Activated CD8-positive, alpha-beta memory T cell treated with anti-CD3 and anti-CD28 coated beads, Interleukin-2, amount 50 U/mL, for 24 hours (primary cell): ENCODE results near the gene PCGF3.
"Not testable (repeated sequence)": the region's sequence is repeated elsewhere in the genome, so short reads cannot be mapped to it uniquely, and the experiment has no call there.

Experiments used
- DNase-seq: peaks from one replicate; pipeline ENCODE4 v3.0.0-alpha.2; 2020; ENCODE audit errors: extremely low read depth

The PCGF3 gene

DNA sequence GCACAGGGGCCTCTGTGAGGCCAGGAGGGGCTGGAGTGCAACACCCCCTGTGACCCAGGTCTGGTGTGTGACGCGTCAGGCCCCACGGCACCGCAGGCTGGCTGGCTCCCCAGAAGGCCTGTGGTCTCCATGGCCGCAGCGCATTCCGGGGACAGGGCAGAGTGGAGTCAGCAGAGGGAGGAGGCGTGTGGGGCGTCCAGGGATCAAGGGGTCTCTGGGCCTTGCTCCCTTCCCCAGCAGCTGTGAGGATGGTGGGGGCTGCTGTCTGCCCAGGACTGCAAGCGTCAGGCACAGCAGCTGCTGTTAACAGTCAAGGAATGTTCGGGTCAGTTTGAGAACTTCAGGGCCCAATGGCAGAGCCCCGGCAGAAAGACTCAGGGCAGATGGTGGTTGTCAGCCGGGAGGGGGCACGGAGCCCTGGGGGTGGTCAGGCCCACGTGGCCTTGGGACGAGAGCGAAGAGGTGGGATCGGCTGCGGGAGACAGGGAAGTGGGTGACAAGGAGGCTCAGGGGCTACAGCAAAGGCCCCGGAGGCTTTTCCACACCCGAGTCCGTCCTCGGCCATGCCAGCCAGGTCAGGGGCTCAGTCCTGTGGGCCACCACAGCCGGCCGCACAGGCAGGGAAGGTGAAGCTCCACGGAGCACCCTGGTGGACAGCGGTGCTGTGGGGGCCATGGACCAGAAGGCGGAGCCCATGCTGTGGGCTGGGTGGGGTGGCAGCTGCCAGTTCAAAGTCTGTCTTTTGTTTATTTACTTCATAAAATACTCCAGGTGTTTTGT is 18.3 kb downstream of the PCGF3 start:
- no peak for DNase-seq

DNA sequence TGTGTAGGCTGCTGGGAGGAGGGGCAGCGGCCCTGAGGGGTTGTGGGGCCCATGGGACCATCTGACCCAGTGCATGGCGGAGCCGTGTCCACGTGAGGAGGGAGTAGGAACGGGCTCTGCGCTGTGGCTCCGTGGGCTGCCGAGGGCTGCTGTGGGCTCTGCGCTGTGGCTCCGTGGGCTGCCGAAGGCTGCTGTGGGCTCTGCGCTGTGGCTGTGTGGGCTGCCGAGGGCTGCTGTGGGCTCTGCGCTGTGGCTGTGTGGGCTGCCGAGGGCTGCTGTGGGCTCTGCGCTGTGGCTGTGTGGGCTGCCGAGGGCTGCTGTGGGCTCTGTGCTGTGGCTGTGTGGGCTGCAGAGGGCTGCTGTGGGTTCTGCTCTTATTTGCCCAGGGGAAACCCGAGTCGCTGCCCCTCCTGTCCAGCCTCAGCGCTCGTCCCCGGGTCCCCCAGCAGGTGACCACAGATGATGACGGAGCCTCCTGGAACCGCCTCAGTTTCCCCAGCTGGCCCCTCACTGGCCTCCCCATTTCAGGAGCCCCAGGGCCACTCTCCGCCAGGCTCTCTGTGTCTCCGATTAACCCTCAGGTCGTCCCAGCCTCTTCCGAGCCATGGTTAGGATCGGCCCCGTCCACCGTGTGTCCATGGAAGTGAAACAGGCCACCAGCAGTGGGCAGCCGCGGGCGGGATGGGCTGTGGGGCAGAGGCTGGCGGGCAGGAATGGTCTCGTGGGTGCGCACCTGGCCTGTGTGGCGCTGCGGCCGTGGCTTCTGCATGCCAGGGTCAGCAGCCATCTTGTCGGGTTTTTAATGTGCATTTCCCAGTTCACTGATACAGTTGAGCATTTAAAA is 20.0 kb downstream of the PCGF3 start:
- no peak for DNase-seq

DNA sequence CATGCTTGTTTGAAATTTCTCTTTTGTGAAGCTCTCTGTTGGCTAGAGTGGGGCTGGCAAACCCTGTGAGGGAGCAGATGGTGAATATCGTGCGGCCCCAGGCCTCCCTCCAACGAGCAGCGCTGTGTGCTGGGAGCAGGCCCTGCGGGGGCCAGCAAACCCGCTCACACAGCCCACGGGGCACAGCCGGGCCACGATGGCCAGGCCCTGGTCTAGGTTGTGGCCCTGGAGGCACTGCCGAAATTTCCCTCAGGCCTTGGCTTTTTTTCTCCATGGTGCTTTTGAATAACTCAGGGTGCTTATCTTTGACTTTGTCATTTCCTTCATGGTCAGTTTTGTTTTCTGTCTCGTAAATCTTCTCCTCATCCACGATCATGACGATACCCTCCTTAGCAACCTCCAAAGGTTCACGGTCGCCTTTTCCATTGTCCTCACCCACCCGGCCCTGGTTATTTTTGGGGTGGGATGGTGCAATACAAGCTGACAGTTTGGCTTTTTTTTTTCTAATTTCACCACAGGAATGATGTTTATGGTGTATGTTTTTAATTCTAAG is 20.7 kb downstream of the PCGF3 start:
- DNase-seq, result no peak

DNA sequence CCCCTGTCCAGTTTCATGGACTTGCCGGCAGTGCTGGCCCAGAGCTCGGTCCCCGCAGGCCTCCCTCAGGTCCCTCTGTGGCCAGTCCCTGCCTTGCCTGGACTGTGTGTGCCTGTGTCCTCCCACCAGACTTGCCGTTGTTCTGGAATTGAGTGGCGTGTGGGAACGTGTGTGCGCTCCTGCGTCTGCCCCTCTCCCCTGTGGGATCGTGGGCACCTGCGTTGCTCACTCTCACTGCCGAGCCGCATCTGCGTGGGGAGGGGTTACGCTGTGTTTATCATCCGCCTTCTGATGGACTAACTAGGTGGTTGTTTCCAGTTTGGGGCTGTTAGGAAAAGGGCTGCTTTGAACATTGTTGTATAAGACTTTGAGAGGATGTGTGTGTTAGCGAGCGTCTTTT is 21.2 kb downstream of the PCGF3 start:
- DNase-seq, result no peak

DNA sequence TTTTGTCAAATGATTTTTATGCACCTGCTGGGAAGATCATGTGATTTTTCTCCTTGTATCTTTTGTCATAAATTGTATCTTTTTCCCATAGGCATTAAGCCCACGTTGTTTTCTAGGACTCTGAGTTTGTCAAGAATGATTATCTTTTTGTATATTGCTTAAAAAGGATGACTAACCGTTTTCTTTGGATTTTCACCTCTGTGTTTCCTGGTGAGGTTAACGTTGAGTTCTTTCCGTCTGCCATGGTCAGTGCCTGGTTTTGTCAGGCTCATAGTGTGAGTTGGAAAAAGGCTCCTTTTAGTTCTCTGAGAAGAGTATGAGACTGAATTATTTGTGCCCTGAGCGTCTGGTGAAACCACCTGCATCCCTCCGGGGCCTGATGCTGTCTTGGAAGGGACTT is 21.9 kb downstream of the PCGF3 start:
- DNase-seq, result no peak

DNA sequence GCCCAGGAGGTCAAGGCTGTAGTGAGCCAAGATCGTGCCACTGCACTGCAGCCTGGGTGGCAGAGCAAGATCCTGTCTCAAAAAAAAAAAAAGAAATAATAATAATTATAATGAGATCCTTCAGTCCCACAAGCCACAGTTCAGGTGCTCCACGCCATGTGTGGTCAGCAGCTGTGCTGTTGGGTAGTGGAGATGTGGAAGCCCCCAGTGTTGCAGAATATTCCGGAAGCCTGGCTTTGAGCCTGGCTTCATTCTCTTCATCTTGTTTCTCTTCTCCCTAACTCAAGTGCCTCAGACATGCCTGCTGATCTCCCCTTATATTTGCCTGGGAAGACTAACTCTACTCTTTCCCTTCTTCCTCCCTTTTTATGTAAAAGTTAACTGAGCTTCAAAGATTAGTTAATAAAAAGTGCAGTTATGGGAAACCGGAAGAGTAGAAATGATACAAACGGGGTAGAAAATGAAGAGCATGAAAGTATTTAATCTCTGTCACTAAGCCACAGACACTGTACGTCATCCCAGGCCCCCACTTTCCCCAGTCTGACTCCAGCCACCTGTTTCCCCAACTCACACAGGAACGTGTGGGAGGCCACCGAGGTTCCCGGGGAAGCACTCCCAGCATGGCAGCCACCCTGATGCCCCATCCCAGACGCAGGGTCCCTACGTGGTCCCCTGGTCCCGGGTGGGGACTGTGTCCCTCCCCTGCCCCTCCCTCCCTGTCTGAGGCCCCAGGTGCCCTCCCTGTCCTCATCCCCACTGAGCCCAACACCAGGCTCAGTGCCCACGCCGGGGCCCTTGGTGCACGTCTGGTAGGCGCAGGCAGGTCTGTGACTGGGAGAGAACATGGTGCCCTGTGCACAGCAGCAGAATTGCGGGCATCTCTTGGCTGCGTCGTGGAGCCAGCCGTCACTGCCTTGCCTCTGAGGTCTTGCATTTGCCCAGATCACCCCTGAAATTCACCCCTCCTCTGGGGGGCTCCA is 24.0 kb downstream of the PCGF3 start:
- no peak for DNase-seq

DNA sequence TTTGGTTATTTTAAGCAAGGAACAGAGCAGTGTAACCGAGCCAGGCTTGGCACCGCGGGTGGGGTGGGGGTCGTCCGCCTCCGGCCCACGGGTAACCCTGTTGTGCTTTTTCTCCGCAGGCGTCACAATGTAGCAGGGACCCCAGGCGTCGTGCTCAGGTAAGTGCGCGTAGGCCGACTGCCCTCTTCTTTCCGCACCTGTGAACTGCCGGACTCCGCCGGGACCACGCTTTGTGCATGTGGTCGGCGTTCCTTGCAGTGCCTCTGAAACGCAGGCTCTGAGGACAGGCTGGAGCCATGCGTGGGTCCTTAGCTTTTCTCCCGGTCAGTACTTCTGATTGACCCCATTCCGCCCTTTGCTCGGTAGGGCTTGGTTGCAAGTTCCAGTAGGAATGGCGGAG is 24.9 kb downstream of the PCGF3 start:
- DNase-seq, result no peak

DNA sequence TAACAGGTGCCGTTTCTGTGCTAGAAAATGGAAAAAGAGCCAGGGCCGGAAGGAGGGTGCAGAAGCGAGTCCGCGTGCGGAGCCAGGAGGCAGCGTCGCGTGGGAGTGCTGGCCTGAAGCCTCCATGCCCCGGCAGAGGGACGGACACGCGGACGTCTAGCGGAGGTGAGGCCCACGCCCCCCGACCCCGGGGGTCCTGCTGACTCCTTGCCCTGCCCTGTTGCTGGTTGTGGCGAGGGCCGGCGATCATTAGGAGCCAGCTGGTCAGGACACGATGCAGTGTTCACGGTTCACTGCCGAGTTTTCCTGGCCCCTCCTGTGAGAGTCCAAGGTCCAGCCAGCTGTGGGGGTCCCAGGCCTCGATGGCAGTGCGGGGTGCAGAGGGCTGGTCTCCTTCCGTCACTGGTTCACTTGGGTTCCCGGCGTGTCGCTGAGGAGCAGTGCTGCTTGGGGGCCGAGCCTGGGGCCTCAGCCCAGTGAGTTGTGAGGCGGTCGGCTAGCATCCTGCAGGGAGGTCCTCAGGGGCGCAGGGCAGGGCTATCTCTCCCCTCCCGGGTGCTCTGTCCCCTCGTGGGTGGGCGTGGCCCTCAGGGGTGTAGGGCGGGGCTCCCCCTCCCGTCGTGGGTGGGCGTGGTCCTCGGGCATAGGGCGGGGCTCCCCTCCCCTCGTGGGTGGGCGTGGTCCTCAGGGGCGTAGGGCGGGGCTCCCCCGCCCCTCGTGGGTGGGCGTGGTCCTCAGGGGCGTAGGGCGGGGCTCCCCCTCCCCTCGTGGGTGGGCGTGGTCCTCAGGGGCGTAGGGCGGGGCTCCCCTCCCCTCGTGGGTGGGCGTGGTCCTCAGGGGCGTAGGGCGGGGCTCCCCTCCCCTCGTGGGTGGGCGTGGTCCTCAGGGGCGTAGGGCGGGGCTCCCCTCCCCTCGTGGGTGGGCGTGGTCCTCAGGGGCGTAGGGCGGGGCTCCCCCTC is 25.6 kb downstream of the PCGF3 start:
- DNase-seq, result not testable (repeated sequence)

DNA sequence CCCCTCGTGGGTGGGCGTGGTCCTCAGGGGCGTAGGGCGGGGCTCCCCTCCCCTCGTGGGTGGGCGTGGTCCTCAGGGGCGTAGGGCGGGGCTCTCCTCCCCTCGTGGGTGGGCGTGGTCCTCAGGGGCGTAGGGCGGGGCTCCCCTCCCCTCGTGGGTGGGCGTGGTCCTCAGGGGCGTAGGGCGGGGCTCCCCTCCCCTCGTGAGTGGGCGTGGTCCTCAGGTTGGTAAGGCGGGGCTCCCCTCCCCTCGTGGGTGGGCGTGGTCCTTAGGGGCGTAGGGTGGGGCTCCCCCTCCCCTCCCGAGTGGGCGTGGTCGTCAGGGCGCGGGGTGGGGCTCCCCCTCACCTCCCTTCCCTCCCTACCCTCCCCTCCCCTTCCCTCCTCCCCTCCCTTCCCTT is 26.3 kb downstream of the PCGF3 start:
- DNase-seq, result not testable (repeated sequence)

DNA sequence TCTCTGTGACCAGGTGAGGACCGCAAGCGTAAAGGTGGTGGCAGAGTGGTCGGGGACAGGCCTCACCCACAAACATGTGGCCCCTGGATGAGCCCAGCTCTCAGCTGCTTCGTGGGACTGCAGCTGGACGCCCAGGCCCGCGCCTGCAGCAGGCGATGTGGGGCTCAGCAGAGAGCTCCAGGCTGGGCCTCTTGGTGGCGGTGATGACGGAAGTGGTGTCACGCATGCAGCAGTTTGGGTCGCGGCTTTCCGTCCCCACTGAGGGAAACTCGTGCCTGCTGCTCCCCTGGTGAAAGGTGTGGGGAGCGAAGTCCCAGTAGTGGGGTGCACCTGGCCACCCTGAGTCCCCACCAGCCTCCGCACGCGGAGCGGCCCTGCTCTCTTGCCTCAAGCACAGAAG is 26.9 kb downstream of the PCGF3 start:
- DNase-seq, result no peak

DNA sequence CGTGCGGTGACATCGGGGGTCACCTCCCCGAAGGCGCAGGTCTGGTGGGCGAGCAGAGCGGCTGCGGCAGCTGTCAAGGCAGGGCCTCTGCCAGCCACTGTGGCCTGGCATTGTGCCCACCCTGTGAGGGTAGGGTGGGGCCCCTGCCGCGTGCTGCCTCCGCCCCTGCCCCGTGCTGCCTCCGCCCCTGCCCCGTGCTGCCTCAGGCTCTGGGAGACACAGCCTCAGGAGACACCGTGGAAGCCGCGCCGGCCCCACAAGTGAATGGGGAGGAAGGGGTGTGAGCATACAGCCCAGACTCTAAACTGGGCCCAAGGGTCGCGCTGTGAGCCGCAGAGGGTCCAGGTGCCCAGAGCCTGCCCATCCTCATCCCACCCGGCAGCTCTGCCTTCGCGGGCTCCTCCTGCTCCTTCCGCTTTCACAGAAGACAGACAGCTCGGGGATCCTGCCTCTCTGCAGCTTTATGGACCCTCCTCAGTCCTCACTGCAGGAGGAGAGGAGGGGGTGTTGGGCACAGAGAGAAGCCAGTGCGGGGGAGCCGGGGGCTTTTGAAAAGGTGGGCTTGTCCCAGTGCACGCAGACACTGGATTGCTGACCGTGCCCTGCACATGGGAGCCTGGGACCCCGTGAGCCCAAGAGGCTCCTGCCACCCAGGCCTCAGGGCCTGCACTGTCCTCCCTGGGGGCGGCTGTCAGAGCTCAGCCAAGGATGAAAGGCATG is 27.4 kb downstream of the PCGF3 start:
- DNase-seq, result no peak

DNA sequence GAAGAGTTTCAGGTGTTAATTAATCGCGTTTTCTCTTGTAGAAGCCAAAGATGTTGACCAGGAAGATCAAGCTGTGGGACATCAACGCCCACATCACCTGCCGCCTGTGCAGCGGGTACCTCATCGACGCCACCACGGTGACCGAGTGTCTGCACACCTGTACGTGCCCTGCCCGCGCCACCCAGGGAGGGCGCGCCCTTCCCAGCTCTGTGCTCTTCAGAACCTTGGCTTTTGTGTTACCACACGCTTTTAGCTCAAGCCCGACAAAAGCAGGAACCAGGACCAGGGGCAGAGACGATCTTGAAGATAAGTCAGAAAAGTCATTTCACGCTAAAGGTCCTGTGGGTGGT is 28.0 kb downstream of the PCGF3 start:
- DNase-seq, result no peak

DNA sequence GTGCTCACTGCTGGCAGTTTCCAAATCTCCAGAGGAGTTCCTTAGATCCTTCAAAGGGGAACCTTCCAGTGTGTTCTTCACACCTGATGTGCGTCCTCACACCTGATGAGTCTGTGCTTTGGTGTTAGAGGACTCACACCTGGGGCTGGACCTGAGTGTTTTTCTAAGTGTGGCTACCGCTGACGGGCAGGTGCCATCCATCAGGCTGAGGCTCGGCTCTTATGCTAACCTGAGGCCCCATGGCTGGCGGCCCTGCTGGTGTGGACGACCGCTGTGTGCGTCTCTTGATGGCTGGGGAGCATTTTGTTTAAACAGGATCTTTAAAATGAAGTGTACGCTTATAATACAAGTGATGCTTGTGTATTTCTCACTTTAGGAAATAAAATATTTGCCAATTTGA is 28.4 kb downstream of the PCGF3 start:
- DNase-seq, result no peak

DNA sequence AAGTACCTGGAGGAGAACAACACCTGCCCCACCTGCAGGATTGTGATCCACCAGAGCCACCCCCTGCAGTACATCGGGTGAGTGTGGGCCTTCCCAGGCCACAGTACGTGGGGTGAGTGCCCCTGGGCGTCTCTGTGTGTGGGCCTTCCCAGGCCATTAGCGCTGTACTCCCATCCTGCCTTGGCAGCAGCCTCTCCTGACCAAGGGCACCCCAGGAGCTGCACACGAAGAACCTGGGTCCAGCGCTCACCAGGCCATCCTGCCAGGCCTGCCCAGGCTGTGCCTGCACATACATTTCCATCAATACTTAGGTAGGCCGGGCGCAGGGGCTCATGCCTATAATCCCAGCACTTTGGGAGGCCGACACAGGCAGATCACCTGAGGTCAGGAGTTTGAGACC is 29.3 kb downstream of the PCGF3 start:
- DNase-seq, result no peak

DNA sequence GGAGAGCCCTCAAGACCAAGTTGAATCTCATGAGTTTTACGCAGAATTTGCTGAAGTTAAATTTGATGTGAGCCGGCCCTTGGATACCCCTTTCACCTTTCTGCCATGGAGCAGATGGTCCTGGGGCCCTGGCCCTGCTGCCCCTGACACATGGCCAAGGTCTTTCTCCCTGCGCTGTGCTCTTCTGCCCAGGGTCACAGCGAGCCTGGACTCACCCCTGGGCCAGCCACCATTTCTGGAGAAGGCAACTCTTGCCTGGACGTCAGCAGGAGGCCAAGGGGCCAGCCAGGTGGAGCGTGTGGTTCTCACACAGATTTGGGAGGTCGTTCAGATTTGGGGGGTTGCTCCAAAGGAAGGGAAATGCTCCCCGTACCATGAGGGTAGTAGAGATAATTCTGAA is 30.0 kb downstream of the PCGF3 start:
- no peak for DNase-seq

DNA sequence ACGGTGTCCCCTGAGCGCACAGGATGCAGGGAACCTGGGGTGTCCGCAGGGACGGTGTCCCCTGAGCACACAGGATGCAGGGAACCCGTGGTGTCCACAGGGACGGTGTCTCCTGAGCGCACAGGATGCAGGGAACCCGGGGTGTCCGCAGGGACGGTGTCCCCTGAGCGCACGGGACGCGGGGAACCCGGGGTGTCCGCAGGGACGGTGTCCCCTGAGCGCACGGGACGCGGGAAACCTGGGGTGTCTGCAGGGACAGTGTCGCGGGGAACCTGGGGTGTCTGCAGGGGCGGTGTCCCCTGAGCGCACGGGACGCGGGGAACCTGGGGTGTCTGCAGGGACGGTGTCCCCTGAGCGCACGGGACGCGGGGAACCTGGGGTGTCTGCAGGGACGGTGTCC is 30.9 kb downstream of the PCGF3 start:
- not testable (repeated sequence) for DNase-seq

DNA sequence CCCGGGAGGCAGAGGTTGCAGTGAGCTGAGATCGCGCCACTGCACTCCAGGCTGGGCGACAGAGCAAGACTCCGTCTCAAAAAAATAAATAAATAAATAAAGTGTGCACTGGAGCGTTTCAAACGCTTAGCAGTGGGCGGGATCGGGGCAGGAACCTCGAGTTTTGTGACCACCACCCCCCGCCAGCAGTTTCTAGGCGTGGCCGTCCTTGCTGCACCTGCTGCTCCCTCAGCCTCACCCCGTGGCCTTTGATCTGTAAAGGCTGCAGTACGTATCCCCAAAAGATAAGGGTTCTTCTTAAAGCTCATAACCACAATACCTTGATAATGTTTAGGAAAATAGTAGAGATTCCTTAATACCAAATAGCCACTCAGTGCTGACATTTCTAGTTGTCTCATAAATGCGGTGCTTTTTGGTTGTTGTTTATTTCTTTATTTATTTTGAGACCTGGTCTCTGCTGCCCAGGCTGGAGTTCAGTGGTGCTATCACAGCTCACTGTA is 33.2 kb downstream of the PCGF3 start:
- no peak for DNase-seq

DNA sequence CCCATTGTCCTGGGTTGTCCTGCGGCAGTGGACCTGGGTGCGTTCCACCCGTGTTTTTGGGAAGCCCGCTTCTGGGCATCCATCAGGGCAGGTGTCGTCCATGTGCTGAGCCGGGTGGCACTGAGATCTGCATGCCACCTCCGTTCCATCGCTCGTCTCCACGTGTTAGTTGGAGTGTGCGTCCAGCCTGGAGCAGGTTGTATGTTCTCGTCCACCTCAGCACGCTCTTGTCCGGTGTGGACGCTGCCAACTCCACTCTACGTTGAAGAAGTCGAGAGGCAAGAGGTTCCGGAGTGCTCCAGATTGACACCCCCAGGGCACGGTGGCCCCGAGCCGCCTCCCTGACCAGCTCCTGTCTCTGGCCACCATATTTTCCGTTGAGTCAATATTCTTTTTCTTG is 33.9 kb downstream of the PCGF3 start:
- no peak for DNase-seq

DNA sequence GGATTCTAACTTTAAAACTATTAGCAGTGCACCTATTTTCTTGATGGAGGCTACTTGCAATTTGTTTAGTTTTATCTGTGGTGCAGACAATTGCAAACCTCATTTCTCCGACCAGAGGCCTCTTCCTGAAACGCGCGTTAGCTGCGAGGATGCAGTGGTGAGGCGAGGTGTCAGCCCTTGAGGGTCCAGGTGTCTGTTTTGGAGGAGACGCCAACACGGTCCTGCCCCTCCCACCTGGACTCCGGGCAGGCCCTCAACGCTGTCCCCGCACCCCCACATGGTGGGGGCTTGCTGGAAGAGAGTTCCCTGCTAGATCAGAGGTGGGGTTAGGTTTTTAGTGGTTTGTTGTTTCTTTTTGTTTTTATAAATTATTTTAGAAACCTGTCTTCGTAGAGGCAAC is 34.4 kb downstream of the PCGF3 start:
- no peak for DNase-seq
